GM18526 (cell line): ENCODE data around the gene CFAP298.

Experiments
- POLR2A ChIP-seq: IDR thresholded peaks from 3 replicates; pipeline ENCODE4 v1.6.1; 2011; ENCODE audit not compliant: insufficient read length; ENCODE audit errors: extremely low read depth

The CFAP298 gene

GRCh38 chr21:32549886-32550285 is 62.3 kb downstream of the CFAP298 start:
- no peak for TF ChIP-seq POLR2A

GRCh38 chr21:32549440-32549839 is 62.7 kb downstream of the CFAP298 start:
- TF ChIP-seq POLR2A, result no peak
